HG02623 (cell line): Measurements from ENCODE around the gene FAM83C.
"Not testable (repeated sequence)": the region's sequence is repeated elsewhere in the genome, so short reads cannot be mapped to it uniquely, and the experiment has no call there.

Experiments used
- ATAC-seq: cut with Tn5 transposase; IDR thresholded peaks from one replicate; pipeline ENCODE4 v1.9.1; 2021; ENCODE audit warnings: moderate library complexity; ENCODE audit not compliant: unreplicated experiment

The FAM83C gene

GRCh38 chr20:35319192-35319870 lies 27.1 kb upstream of the FAM83C start:
- no peak for ATAC-seq

GRCh38 chr20:35318502-35319157 lies 26.4 kb upstream of the FAM83C start:
- ATAC-seq: no peak

DNA sequence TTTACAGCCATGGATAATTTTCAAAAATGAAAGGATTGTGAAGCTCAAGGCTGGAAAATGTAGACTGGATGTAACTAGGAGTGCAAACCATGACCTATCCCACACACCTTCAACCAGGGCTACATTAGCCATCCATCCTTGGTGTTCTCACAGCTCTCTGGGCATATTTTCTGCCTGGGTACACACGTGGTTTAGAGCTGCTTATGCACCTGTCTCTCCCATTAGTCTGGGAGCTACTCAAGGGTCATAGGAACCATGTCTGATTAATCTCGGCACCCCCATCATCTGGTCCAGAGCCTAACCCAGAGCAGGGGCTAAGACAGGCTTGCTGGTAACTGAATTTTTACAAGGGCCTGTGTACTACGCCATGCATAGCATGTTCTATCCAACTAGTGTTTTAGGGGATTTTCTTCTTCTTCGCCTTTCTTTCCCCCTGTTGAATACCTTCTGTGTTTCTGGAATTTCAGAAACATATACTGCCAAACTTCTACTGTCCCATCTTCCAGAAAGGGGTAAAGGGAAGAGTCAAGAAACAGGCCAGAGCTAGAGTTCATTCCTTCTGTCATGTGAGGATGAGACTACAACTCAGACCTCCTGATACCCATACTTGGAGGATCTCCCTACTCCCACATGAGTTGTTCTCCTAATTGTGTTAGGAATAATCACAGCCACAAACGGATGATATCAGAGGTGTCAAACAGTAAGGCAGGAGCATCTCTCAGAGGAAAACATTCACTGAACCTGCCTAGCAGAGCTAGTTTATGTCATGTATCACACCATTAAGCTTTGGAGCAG lies 25.4 kb upstream of the FAM83C start:
- ATAC-seq: no peak

- no peak for ATAC-seq
Measured at GRCh38 chr20:35316086-35316485, 23.9 kb upstream of the FAM83C start.

GRCh38 chr20:35315632-35316020 lies 23.4 kb upstream of the FAM83C start:
- not testable (repeated sequence) for ATAC-seq

DNA sequence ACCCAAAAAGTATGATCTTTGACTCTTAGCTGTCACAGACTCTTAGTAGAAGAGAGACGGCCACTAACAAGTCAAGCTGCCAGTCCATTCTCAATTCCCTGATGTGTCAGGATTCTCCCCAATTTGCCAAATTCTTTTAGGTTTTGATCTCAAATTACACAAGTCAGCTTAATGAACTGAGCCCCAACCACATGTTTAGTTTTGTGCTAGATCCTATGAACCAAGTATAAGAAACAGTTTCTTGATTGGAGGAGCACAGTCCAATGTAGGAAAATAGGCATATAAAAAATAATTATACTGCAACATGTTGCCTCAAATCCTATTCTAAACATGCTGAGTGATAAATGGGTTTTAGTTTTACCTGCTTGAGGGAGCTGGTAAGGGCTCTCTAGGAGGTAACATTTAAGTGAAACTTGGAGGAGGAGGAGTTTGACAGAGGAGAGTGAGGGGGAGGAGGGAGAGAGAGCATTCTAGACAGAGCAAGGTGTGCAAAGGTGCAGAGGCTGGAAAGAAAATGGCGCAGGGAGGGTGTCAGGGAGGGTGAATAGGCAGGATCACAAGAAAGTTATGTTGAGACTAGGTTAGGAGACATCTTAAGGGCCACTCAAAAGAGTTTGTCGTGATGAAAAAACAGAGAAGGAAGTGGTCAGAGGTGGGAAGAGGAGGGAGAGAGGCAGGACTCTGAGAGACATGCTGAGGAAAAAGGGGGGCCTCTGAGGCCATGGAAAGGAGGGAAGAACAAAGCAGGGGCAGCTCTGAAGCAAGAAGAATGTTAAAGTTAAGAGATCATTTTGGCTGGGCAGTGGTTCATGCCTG lies 22.8 kb upstream of the FAM83C start:
- no peak for ATAC-seq

DNA sequence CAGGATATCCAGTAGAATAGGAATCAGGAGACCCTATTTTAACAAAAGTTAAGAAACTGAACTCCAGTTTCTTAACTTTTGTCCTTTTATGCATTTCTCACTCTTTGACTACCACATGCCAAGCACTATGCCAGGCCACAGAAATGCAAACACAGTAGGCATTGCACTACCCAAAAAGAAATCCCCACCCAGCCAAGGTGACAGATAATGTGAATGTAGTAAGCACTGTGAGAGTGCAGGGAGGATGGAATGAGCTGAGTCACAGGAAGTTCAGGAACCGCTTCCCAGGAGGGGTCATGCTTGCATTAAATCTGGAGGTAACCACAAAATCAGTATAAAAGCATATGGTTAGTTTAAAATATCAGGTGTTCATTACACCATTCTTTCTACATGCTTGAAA lies 20.1 kb upstream of the FAM83C start:
- ATAC-seq: no peak

- ATAC-seq: no peak
Measured at GRCh38 chr20:35311822-35312221, 19.6 kb upstream of the FAM83C start.

DNA sequence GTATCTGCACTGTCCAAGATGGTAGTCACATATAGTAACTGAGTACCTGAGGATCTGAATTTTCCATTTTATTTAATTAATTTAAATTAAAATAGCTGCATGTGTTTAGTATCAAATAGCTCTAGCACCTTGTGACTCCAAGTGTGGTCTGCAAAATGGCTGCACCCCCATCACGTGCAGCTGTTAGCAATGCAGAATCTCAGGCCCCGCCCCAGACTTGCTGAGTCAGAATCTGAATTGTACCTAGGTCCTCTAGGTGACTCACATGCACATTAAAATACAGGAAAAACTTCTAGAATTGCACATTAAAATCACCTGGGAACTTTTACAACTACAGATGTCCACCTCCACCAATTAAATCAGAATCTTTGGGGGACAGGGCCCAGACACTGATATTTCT lies 19.2 kb upstream of the FAM83C start:
- ATAC-seq: no peak

DNA sequence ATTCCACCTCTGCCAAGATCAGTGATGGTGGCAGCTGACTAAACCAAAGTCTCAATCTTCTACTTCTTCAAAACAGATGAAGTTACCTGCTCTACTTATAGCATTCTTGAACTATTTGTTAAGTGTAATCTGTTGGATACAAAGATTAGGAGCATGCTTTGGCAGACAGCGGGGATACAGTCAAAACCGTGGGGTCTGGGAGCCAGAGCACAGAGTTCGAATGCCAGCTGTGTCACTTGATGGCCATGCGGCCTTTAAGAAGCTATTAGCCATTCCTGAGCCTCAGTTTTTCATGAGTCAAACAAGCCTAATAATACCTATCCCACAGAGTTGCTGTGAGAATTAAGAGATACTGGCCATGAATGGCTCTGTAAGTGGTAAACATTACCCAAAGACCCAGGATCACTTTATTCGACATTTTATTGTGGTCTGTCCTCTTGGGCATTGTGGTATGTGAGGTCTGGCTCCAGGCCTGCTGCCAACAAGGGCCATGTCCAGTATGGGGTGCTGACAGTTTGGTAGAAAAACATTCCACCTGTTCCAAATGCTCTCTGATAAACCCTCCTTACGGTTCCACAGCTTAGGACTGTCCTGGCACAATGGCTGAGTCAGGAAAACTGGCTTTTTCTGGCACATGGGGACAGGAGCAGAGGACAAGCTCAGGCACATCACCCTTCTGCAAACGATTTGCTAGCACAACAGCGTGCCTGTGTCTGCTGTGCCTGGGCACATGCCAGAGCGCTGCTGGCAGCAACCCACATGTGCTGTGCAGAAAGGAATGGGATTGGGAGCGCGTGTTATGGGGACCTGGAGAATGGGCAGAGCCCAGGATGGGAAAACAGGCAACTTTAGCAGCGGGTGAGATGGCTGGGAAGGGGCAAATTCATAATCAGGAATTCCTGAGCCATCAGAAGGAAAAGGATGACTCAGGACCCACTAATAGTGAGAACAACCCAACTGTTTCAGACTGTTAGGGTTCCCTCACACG lies 15.7 kb upstream of the FAM83C start:
- no peak for ATAC-seq

DNA sequence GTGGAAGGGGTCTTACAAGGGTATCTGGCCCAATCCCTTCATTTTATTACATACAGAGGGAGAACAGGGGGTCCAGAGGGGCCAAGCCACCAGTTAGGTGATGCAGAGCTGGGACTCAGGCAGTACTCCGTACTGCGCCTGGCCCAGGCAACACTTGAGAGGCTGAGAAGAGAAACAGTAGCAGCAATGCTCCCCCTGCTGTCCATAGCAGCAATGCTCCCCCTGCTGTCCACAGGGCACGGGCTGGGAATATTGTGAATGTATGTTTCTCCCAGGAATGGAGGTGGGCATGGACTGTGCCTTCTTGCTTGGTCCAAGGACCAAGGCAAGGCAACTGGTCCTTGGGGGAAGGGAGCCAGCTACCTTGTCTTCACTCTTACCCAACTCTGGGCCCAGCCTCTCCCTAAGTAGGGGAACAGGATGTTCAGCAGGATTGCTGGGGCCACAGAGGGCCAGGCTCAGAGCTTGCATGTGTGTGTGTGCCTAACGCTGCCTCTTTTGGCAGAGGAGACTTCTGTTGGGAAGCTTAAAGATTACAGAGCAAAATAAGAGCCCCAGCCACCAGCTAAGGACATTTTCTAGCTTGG lies 14.8 kb upstream of the FAM83C start:
- ATAC-seq: no peak

DNA sequence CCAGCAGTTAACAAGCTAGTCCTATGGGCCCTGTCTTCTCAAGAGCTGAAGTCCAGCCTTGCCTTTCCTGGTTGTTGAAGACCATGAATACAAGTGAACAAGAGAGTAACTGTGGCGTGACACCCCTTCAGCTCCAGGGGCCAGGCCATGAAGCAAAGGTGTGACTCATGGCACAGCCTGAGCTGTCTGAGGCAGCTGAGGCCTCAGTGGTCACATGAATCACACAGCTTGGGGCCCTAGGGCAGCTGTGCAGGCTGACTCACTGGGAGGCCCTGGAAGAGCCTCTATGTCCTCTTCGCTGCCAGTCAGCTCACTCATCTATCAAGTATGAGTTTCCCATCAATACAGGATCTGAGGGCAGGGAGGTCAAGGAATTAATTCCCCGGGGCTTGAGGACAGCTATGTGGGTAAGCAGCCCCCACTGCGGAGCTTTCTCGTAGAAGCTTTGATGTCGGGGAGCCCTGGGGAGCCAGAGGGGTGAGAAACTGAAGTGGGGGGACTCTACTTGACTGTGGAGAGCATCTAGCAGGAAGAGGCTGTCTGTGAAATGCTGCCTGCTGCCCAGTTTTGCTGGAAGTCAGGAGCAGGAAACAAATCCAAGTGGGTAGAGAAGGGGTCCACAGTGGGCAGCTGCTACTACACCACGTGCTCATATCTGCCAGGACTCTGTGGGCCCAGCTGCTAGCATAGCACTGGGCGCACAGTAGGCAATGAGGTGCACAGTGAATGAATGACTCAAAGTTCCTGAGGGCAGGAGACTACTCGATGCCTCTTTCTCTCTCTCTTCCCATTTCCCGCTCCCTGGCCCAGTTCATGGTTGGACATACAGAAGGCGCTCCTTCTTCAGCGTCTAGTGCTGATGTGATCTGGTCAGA lies 13.7 kb upstream of the FAM83C start:
- no peak for ATAC-seq

DNA sequence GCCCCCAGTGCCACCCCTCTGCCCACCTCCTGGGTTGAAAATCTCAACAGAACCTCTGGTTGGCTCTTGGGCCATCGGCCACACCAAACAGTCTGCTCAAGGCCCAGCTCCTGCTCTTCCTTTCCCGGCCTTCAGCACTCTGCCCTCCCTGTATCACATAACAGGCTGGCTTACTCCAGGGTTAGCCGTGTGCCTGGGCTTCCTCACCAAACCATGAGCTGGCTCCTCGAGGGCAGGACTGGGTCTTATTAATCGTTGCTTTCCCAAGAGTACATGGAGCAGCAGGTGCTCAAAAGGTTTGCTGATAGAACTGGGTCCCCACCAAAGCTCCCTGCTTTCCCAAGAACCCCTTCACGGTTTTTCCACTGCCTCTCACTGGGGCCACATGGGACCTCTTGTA lies 12.7 kb upstream of the FAM83C start:
- no peak for ATAC-seq

GRCh38 chr20:35303735-35304491 lies 11.7 kb upstream of the FAM83C start:
- no peak for ATAC-seq

DNA sequence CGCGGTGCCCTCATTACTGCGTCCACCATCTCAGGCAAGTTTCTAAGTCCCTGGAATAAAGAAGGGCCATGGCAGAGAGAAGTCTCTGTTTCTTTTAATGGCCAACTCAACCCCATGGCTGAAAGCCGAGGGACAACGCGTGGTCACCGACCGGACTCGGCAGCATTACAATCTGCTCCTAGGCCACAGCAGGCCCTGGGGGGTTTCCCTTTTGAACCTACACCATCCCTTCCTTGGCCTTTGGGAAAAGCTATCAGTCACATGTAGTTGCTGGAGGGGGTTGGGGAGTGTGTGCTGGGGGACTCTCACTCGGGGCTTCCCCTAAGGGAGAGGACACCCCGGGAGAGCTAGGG lies 11.1 kb upstream of the FAM83C start:
- no peak for ATAC-seq

DNA sequence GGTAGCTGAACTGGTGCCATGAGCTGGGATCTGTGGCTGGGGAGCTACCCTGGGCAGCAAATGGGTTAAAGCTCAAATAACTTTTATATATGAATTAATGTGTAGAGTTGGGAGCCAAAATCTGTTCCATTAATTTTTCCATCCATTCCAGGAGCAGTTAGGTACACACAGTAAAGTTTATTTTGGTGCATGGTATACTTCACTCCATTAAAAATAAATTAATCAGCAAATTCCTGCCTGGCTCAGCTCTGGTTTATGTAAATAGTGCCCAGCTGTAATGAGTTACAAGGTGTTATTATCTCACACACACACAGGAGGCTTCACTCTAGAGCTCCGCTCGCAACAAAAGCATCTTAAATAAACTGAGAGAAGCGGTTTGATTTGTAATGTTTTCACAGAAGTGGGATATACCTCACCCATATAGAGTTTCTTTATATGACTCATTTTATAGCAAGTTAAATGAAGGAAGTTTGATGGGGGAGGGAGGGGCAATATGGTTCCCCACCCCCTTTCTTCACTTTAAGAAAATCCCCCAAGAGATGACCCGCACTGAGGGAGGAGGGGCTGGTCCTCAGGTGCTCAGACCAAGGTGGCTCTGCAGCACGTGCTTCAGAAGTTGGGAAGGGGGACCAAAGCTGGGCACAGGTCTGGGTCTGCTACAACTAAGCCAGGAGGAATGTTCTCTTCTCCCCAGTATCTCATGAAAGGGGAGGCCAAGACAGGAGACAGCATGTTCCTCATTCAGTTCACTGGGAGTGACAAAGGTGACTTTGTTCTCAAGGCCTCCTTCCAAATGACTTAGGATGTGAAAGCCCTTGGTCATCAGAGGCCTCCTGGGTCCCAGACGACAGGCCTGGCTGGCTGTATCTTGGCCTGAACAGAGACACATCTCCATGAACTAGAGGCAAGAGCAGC lies 10.5 kb upstream of the FAM83C start:
- ATAC-seq: no peak

- ATAC-seq: no peak
Measured at GRCh38 chr20:35301426-35301825, 9.2 kb upstream of the FAM83C start.
